PC-9 (cell line): ENCODE results near the gene COL20A1. TPM values are rescaled to one million over a fixed set of nuclear protein-coding genes. Genes with fewer than 3 reads are reported as not detected.

Source experiments
- BruUV-seq: library from RNA; stranded (reverse); fragments of 400-500 nt; replicated peaks from 2 replicates; lab custom pipeline; 2021; lab: Mats Ljungman, UMichigan
- CTCF ChIA-PET: fragments of 300-600 bp; sonication (Branson Sonifier 250); formaldehyde crosslinking; loops from one replicate; lab custom pipeline; 2022; ENCODE audit warnings: antibody characterized with exemption; lab: Charles Lee
- POLR2A ChIA-PET: fragments of 300-600 bp; sonication (Branson Sonifier 250); formaldehyde crosslinking; loops from one replicate; lab custom pipeline; 2022; ENCODE audit warnings: antibody characterized with exemption; ENCODE audit not compliant: unreplicated experiment; lab: Charles Lee
- DNase-seq, 2 experiments: peaks; one replicate each; pipeline versions ENCODE4 v3.0.0 to v3.0.0-alpha.2; 2015 to 2022; ENCODE audit warnings: mixed read lengths in 1 of 2
- H2AFZ ChIP-seq: fragments of 200-600 bp; sonication (generic); 2 replicates; pipeline ENCODE4 v1.8.1; 2017; ENCODE audit warnings: antibody characterized with exemption
- H3F3A ChIP-seq: fragments of 200-600 bp; sonication (generic); 2 replicates; pipeline ENCODE4 v1.8.1; 2017; ENCODE audit warnings: antibody characterized with exemption, mild to moderate bottlenecking, low read depth; ENCODE audit not compliant: insufficient read depth
- H3K27ac ChIP-seq: fragments of 200-600 bp; sonication (generic); 2 replicates; pipeline ENCODE4 v1.6.1; 2016; ENCODE audit warnings: mixed run types
- H3K27me3 ChIP-seq: fragments of 200-600 bp; sonication (generic); 2 replicates; pipeline ENCODE4 v1.6.1; 2016; ENCODE audit warnings: low read depth, mixed run types; ENCODE audit not compliant: insufficient read depth
- H3K36me3 ChIP-seq: fragments of 200-600 bp; sonication (generic); 2 replicates; pipeline ENCODE4 v1.6.1; 2016; ENCODE audit warnings: low read depth, mixed run types
- H3K4me1 ChIP-seq: fragments of 200-600 bp; sonication (generic); replicated peaks from 2 replicates; pipeline ENCODE4 v1.6.1; 2016; ENCODE audit warnings: mixed run types; ENCODE audit not compliant: insufficient read depth
- H3K4me2 ChIP-seq: fragments of 200-600 bp; sonication (generic); 2 replicates; pipeline ENCODE4 v1.6.1; 2017; ENCODE audit warnings: mixed run types
- H3K4me3 ChIP-seq: fragments of 200-600 bp; sonication (generic); 2 replicates; pipeline ENCODE4 v1.6.1; 2016; ENCODE audit warnings: mixed run types
- H3K79me2 ChIP-seq: fragments of 200-600 bp; sonication (generic); 2 replicates; pipeline ENCODE4 v1.6.1; 2017; ENCODE audit warnings: low read depth, mixed run types
- H3K9me2 ChIP-seq: fragments of 200-600 bp; sonication (generic); 2 replicates; pipeline ENCODE4 v1.8.1; 2017; ENCODE audit warnings: mild to moderate bottlenecking; ENCODE audit not compliant: insufficient read depth
- H3K9me3 ChIP-seq: fragments of 200-600 bp; sonication (generic); 2 replicates; pipeline ENCODE4 v1.8.1; 2016; ENCODE audit warnings: low read depth; ENCODE audit not compliant: insufficient read depth
- H4K20me1 ChIP-seq: fragments of 200-600 bp; sonication (generic); 2 replicates; pipeline ENCODE4 v1.8.1; 2017; ENCODE audit not compliant: insufficient read depth
- CTCF ChIP-seq: fragments of 200-600 bp; sonication (generic); conservative IDR thresholded peaks from 2 replicates; pipeline ENCODE4 v1.6.1; 2017; ENCODE audit warnings: mixed run types, antibody characterized with exemption, mild to moderate bottlenecking, moderate library complexity
- EZH2 ChIP-seq: fragments of 200-600 bp; sonication (generic); IDR thresholded peaks from 2 replicates; pipeline ENCODE4 v1.8.0; 2017; ENCODE audit warnings: antibody characterized with exemption, low read depth
- intact Hi-C: fragments of 100-400 bp; cut with micrococcal nuclease; formaldehyde crosslinking; loops from one replicate; pipeline ENCODE4 v1.10.0; 2022; ENCODE audit not compliant: unreplicated experiment
- total RNA-seq: library from RNA; stranded (reverse); gene quantifications from 2 replicates; pipeline ENCODE4 v1.2.3, GENCODE V29; 2021

COL20A1 gene
- total RNA-seq, 1 experiment from 2014 or later = not detected

GRCh38 chr20:63350196-63350595 lies 57.2 kb downstream of the COL20A1 start:
- Histone ChIP-seq H3K79me2 (no peaks in the 10 kb centered on the region), H2AFZ (no peak overlapping the region), H3K9me2 (no peaks in the 10 kb centered on the region), H3K4me1 (no peaks in the 10 kb centered on the region), H3K27ac (no peak overlapping the region), H3F3A (no peaks in the 10 kb centered on the region; the same call in 1 of the 2 replicates), H3K4me2 (no peak overlapping the region), H4K20me1 (no peaks in the 10 kb centered on the region), H3K27me3 (peaks cover 50% of the 10 kb centered on the region), H3K9me3 (no peaks in the 10 kb centered on the region), H3K4me3 (no peak overlapping the region), H3K36me3 (no peaks in the 10 kb centered on the region)
- TF ChIP-seq EZH2 (no peak), CTCF (no peak)
- DNase-seq = no peak
- ChIA-PET CTCF (interaction anchor here (0.7 kb wide), 1 partner anchor 756 kb away, joined by 3 read pairs; no protein-coding TSS in a partner anchor), POLR2A (no interaction called here)
- BruUV-seq = no TSS peak
- intact Hi-C loops = no loop called here

- no peak for DNase-seq
- BruUV-seq = no TSS peak
- Histone ChIP-seq H3K27ac (no peak overlapping the region), H3K4me2 (no peak overlapping the region), H3F3A (no peaks in the 10 kb centered on the region; the same call in 1 of the 2 replicates), H3K9me3 (no peaks in the 10 kb centered on the region), H3K4me1 (no peaks in the 10 kb centered on the region), H2AFZ (no peak overlapping the region), H3K36me3 (no peaks in the 10 kb centered on the region), H4K20me1 (no peaks in the 10 kb centered on the region), H3K9me2 (no peaks in the 10 kb centered on the region), H3K4me3 (no peak overlapping the region), H3K79me2 (no peaks in the 10 kb centered on the region), H3K27me3 (peaks cover 45% of the 10 kb centered on the region)
- ChIA-PET CTCF (interaction anchor here (0.7 kb wide), 1 partner anchor 756 kb away, joined by 3 read pairs; no protein-coding TSS in a partner anchor), POLR2A (no interaction called here)
- intact Hi-C loops = no loop called here
- no peak for TF ChIP-seq CTCF
- TF ChIP-seq EZH2 = no peak
Observed at GRCh38 chr20:63350597-63351325, 57.8 kb downstream of the COL20A1 start.

GRCh38 chr20:63351326-63351700 lies 58.3 kb downstream of the COL20A1 start:
- H3K9me2 ChIP-seq = no peaks in the 10 kb centered on the region
- TF ChIP-seq EZH2 (no peak), CTCF (no peak)
- no peaks in the 10 kb centered on the region for H3K36me3 ChIP-seq
- intact Hi-C loops = no loop called here
- no peaks in the 10 kb centered on the region for H4K20me1 ChIP-seq
- H3K9me3 ChIP-seq = no peaks in the 10 kb centered on the region
- no peak for DNase-seq
- H3K4me1 ChIP-seq = no peaks in the 10 kb centered on the region
- no peak overlapping the region for H2AFZ ChIP-seq
- peaks cover 39% of the 10 kb centered on the region for H3K27me3 ChIP-seq
- H3K4me3 ChIP-seq = no peak overlapping the region
- no peak overlapping the region for H3K4me2 ChIP-seq
- CTCF ChIA-PET = no interaction called here
- no peaks in the 10 kb centered on the region; the same call in 1 of the 2 replicates for H3F3A ChIP-seq
- POLR2A ChIA-PET = no interaction called here
- no peaks in the 10 kb centered on the region for H3K79me2 ChIP-seq
- no TSS peak for BruUV-seq
- no peak overlapping the region for H3K27ac ChIP-seq
